ENCODE data around the gene ESAM. TPM values are rescaled to one million over a fixed set of nuclear protein-coding genes. Genes with fewer than 3 reads are reported as not detected.

Gene ESAM
- total and polyA plus RNA-seq, 2 donors (not counting 1 experiment from before 2014, with no cell fraction given), result 1.4 to 14.5 TPM

- H3K79me2 ChIP-seq (ENCODE audit: control insufficient read depth, insufficient read depth, low read length), result no peaks in the 10 kb centered on the region
- no peak overlapping the region for H3K4me3 ChIP-seq (ENCODE audit: control extremely low read depth in 1 of 5, extremely low read depth in 1 of 5, insufficient read depth in 1 of 5, low read depth in 2 of 5, low read length in 4 of 5)
- no peaks in the 10 kb centered on the region for H4K20me1 ChIP-seq (ENCODE audit: control insufficient read depth, insufficient read depth, low read length, poor library complexity, severe bottlenecking)
- H3K9ac ChIP-seq (ENCODE audit: low read length), result no peak overlapping the region
- no peak for ATAC-seq (ENCODE audit: low read depth)
- no peak overlapping the region for H2AFZ ChIP-seq (ENCODE audit: insufficient read depth, low read depth, low read length, poor library complexity, severe bottlenecking)
- Mint-ChIP-seq H3K4me3 (no peak overlapping the region), H3K4me1 (peaks cover under 1% of the 10 kb centered on the region), H3K27me3 (no peaks in the 10 kb centered on the region), H3K9me3 (ENCODE audit: insufficient read depth) (no peaks in the 10 kb centered on the region), H3K27ac (no peak overlapping the region)
- ChIA-PET POLR2A (no interaction called here), CTCF (interaction anchor here (1.1 to 10.4 kb wide), 4 partner anchors 15 to 100 kb away, joined by 3 to 202 read pairs (median 32); no protein-coding TSS in a partner anchor)
- intact Hi-C loops (cut with micrococcal nuclease), result no loop called here
- H3K27me3 ChIP-seq (replicated peaks in 1 of 4; ENCODE audit: control extremely low read depth in 1 of 4, control insufficient read depth in 3 of 4, insufficient read depth in 4 of 4, low read length in 3 of 4), result no peaks in the 10 kb centered on the region
- no peak overlapping the region for H3K27ac ChIP-seq (ENCODE audit: low read length in 2 of 2)
- DNase-seq, result no peak
- no peaks in the 10 kb centered on the region for H3K4me1 ChIP-seq (ENCODE audit: control insufficient read depth in 2 of 2, insufficient read depth in 2 of 2, low read length in 2 of 2)
- no peaks in the 10 kb centered on the region for H3K9me3 ChIP-seq (ENCODE audit: control extremely low read depth in 1 of 3, control insufficient read depth in 2 of 3, insufficient read depth in 1 of 3, low read length in 2 of 3)
- H3K4me2 ChIP-seq (replicated peaks; ENCODE audit: low read depth, low read length, poor library complexity, severe bottlenecking), result no peak overlapping the region
- TF ChIP-seq CTCF (IDR thresholded peaks at IDR 0.05) (no peak), EZH2 (IDR thresholded peaks at IDR 0.05; ENCODE audit: borderline replicate concordance, insufficient read depth, low read depth, low read length, poor library complexity, severe bottlenecking) (no peak)
- peaks cover 4 to 37% of the 10 kb centered on the region in 2 experiments for H3K36me3 ChIP-seq (replicated peaks in 1 of 2; ENCODE audit: control extremely low read depth in 1 of 2, control insufficient read depth in 1 of 2, extremely low read depth in 1 of 2, insufficient read depth in 2 of 2, low read length in 1 of 2)
- WGBS (ENCODE audit: insufficient coverage), result 97% methylated on average over 8 of the region's 8 CpGs
These were observed 8.0 kb upstream of the ESAM start for GRCh38 chr11:124769806-124770774.

GRCh38 chr11:124768914-124769313 lies 6.8 kb upstream of the ESAM start:
- Mint-ChIP-seq H3K9me3 (ENCODE audit: insufficient read depth) (no peaks in the 10 kb centered on the region), H3K4me3 (no peak overlapping the region), H3K27ac (no peak overlapping the region), H3K4me1 (peaks cover 3% of the 10 kb centered on the region), H3K27me3 (no peaks in the 10 kb centered on the region)
- Histone ChIP-seq H3K9ac (ENCODE audit: low read length) (no peak overlapping the region), H4K20me1 (ENCODE audit: control insufficient read depth, insufficient read depth, low read length, poor library complexity, severe bottlenecking) (no peaks in the 10 kb centered on the region), H3K27ac (ENCODE audit: low read length in 2 of 2) (no peak overlapping the region), H3K27me3 (replicated peaks in 1 of 4; ENCODE audit: control extremely low read depth in 1 of 4, control insufficient read depth in 3 of 4, insufficient read depth in 4 of 4, low read length in 3 of 4) (no peaks in the 10 kb centered on the region), H3K4me2 (replicated peaks; ENCODE audit: low read depth, low read length, poor library complexity, severe bottlenecking) (no peak overlapping the region), H3K4me1 (ENCODE audit: control insufficient read depth in 2 of 2, insufficient read depth in 2 of 2, low read length in 2 of 2) (peaks cover 2 to 4% of the 10 kb centered on the region in 2 donors), H2AFZ (ENCODE audit: insufficient read depth, low read depth, low read length, poor library complexity, severe bottlenecking) (no peak overlapping the region), H3K9me3 (ENCODE audit: control extremely low read depth in 1 of 3, control insufficient read depth in 2 of 3, insufficient read depth in 1 of 3, low read length in 2 of 3) (no peaks in the 10 kb centered on the region), H3K36me3 (replicated peaks in 1 of 2; ENCODE audit: control extremely low read depth in 1 of 2, control insufficient read depth in 1 of 2, extremely low read depth in 1 of 2, insufficient read depth in 2 of 2, low read length in 1 of 2) (peaks cover 4 to 33% of the 10 kb centered on the region in 2 experiments), H3K79me2 (ENCODE audit: control insufficient read depth, insufficient read depth, low read length) (no peaks in the 10 kb centered on the region), H3K4me3 (ENCODE audit: control extremely low read depth in 1 of 5, extremely low read depth in 1 of 5, insufficient read depth in 1 of 5, low read depth in 2 of 5, low read length in 4 of 5) (no peak overlapping the region)
- TF ChIP-seq EZH2 (IDR thresholded peaks at IDR 0.05; ENCODE audit: borderline replicate concordance, insufficient read depth, low read depth, low read length, poor library complexity, severe bottlenecking) (no peak), CTCF (IDR thresholded peaks at IDR 0.05) (no peak)
- DNase-seq (no peak), ATAC-seq (ENCODE audit: low read depth) (no peak)
- WGBS (ENCODE audit: insufficient coverage), result 97% methylated on average over 5 of the region's 8 CpGs
- ChIA-PET CTCF (interaction anchor here (0.9 to 10.4 kb wide), 6 partner anchors 10 to 125 kb away, joined by 3 to 202 read pairs (median 3); no protein-coding TSS in a partner anchor), POLR2A (no interaction called here)
- intact Hi-C loops (cut with micrococcal nuclease), result no loop called here
